GM10266 (cell line): ENCODE results near the gene FZD4.
A peak's percentile ranks its signal among the peaks of the same experiment; 100 is the strongest.

ENCODE experiments used
- DNase-seq: peaks from one replicate; pipeline ENCODE4 v3.0.0; 2012; ENCODE audit errors: extremely low spot score
- CTCF ChIP-seq: IDR thresholded peaks from 2 replicates; pipeline ENCODE4 v1.5.1; 2012; ENCODE audit warnings: mild to moderate bottlenecking, low read depth; ENCODE audit not compliant: control insufficient read depth, insufficient read depth; ENCODE audit errors: missing control alignments

Gene FZD4

DNA sequence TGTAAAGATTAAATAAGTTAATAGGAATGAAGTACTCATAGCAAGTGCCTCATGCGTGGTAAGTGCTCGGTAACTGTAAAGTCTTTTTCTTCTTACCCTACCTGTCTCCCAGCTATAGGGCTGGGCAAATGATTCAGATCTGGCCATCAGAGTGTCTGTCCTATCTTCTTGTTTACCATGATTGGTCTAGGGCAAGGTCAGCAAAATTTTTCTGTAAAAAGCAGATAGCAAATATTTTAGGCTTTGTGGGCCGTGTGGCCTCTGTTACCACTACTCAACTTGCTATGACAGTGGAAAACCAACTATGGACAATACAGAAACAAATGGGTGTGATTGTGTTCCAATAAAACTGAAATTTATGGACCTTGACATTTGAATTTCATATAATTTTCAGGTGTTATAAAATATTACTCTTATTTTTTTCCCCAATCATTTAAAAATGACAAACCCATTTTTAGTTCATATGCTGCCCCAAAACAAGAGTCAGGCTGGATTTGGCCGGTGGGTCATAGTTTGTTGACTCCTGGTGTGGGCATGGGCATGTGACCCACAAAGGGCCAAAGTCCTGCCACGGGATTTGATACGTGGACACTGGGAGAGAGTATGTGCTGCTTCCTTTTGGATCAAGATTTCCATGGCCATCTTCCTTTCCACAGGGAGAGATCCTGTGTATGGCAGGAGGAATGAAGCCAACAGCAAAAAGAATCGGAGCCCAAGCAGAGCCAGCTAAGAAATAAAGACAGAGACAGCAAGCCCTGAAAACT lies 26.8 kb upstream of the FZD4 start:
- no peak for TF ChIP-seq CTCF
- no peak for DNase-seq

- no peak for DNase-seq
These were observed 25.0 kb upstream of the FZD4 start for GRCh38 chr11:86980086-86980796.

GRCh38 chr11:86978756-86979608 lies 23.8 kb upstream of the FZD4 start:
- peak; percentile 58 for TF ChIP-seq CTCF
- peak; percentile 36 for DNase-seq

More at GRCh38 chr11:86980086-86980796, 25.0 kb upstream of the FZD4 start:
- TF ChIP-seq CTCF: no peak

- no peak for DNase-seq
- no peak for TF ChIP-seq CTCF
These were observed 23.1 kb upstream of the FZD4 start for GRCh38 chr11:86978247-86978646.

DNA sequence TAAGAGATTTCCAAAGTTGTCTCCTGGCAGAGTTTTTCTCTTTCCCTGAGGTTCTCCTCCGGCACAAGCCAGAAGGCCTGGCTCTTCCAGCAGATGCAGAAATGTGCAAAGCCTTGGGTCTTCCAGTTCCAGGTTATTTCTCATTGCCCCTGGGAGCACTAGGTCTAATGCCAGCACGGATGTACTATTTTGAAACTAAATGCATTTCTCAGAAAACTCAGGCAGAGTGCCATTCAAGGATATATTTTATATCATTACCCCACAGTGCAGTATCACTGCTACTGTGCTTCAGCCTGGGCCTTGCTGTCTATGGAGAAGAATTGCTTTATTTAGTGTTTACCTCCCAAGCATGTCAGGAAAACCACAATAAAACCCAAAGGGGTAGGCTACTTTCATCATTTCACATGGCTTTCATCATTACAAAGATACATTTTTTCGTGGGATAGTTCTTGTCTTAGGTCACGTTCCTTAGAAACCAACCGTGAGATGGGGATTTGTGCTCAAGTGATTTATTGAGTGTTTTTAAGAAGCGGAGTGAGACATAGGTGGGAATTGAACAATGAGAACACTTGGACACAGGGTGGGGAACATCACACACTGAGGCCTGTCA lies 22.4 kb upstream of the FZD4 start:
- DNase-seq: no peak
- no peak for TF ChIP-seq CTCF

GRCh38 chr11:86972734-86973133 lies 17.5 kb upstream of the FZD4 start:
- no peak for TF ChIP-seq CTCF
- no peak for DNase-seq
